HepG2 (cell line): ENCODE results near the gene ZNF638. TPM values are rescaled to one million over a fixed set of nuclear protein-coding genes. Genes with fewer than 3 reads are reported as not detected.

Source experiments
- CCDC6 ChIP-seq: sonication (generic); formaldehyde crosslinking; IDR thresholded peaks from 2 replicates; pipeline ENCODE4 v1.8.1; 2022; ENCODE audit warnings: mild to moderate bottlenecking, missing genetic modification reagents, moderate library complexity
- CREM ChIP-seq, 2 experiments: sonication (generic) in 1 of 2; formaldehyde crosslinking in 1 of 2; IDR thresholded peaks; 2 replicates each; pipeline versions ENCODE4 v1.4.0 to v1.6.1; 2016 to 2020; ENCODE audit warnings: antibody characterized with exemption in 1 of 2, mild to moderate bottlenecking in 1 of 2, missing genetic modification reagents in 1 of 2
- ETV5 ChIP-seq: IDR thresholded peaks from 2 replicates; pipeline ENCODE4 v1.6.1; 2018; ENCODE audit warnings: missing biosample characterization, missing genetic modification reagents, inconsistent platforms, borderline replicate concordance
- EZH2 ChIP-seq: conservative IDR thresholded peaks from 2 replicates; pipeline ENCODE4 v1.6.1; 2012; ENCODE audit warnings: mild to moderate bottlenecking, low read depth, low read length, moderate library complexity
- FLYWCH1 ChIP-seq: sonication (generic); formaldehyde crosslinking; IDR thresholded peaks from 2 replicates; pipeline ENCODE4 v1.8.1; 2023; ENCODE audit warnings: mild to moderate bottlenecking, missing genetic modification reagents
- GLI4 ChIP-seq: sonication (generic); formaldehyde crosslinking; IDR thresholded peaks from 2 replicates; pipeline ENCODE4 v1.5.1; 2020; ENCODE audit warnings: missing genetic modification reagents, mild to moderate bottlenecking, moderate library complexity, borderline replicate concordance
- HCFC1 ChIP-seq: fragments of 150-350 bp; IDR thresholded peaks from 2 replicates; pipeline ENCODE4 v1.6.1; 2014; ENCODE audit warnings: low read depth, low read length
- HOXA5 ChIP-seq: sonication (generic); formaldehyde crosslinking; IDR thresholded peaks from 2 replicates; pipeline ENCODE4 v1.4.0; 2020; ENCODE audit warnings: missing genetic modification reagents
- PHF8 ChIP-seq: sonication (generic); formaldehyde crosslinking; IDR thresholded peaks from 2 replicates; pipeline ENCODE4 v1.5.0; 2020; ENCODE audit warnings: missing genetic modification reagents
- SCMH1 ChIP-seq: sonication (generic); formaldehyde crosslinking; IDR thresholded peaks from 2 replicates; pipeline ENCODE4 v1.9.0; 2021; ENCODE audit warnings: missing genetic modification reagents, mild to moderate bottlenecking, borderline replicate concordance
- SRF ChIP-seq: IDR thresholded peaks from 2 replicates; pipeline ENCODE4 v1.6.1; 2011; ENCODE audit warnings: mild to moderate bottlenecking, low read depth, low read length, moderate library complexity
- THYN1 ChIP-seq: sonication (generic); formaldehyde crosslinking; IDR thresholded peaks from 2 replicates; pipeline ENCODE4 v1.8.1; 2023; ENCODE audit warnings: low read depth, mild to moderate bottlenecking, moderate library complexity, missing genetic modification reagents, borderline replicate concordance
- ZNF17 ChIP-seq: sonication (generic); formaldehyde crosslinking; IDR thresholded peaks from 2 replicates; pipeline ENCODE4 v1.5.0; 2020; ENCODE audit warnings: mild to moderate bottlenecking, missing genetic modification reagents
- ZNF24 ChIP-seq: fragments of 450-650 bp; IDR thresholded peaks from 2 replicates; pipeline ENCODE4 v1.6.1; 2017; ENCODE audit warnings: antibody characterized with exemption, mild to moderate bottlenecking
- ZNF431 ChIP-seq: sonication (generic); formaldehyde crosslinking; IDR thresholded peaks from 2 replicates; pipeline ENCODE4 v1.9.0; 2022; ENCODE audit warnings: missing genetic modification reagents, low read depth, mild to moderate bottlenecking, borderline replicate concordance
- ZNF503 ChIP-seq: sonication (generic); formaldehyde crosslinking; IDR thresholded peaks from 2 replicates; pipeline ENCODE4 v1.4.0; 2020; ENCODE audit warnings: missing genetic modification reagents
- ZNF780A ChIP-seq: sonication (generic); formaldehyde crosslinking; IDR thresholded peaks from 2 replicates; pipeline ENCODE4 v1.8.0; 2022; ENCODE audit warnings: mild to moderate bottlenecking, missing genetic modification reagents, moderate library complexity
- polyA plus RNA-seq, 8 experiments: library from polyadenylated mRNA; depleted of rRNA in 3 of 8; stranded (reverse) in 7 of 8; unstranded in 1 of 8; fragments of >200 nt; fragmentation: Illumina TruSeq in 4 of 8; extraction: Trizol in 4 of 8; gene quantifications; 2 replicates each; pipeline versions ENCODE4 v1.2.1 to v1.2.3, GENCODE V29; 2011 to 2016; ENCODE audit warnings: low read depth in 4 of 8, missing spikeins in 1 of 8, mixed read lengths in 1 of 8; ENCODE audit not compliant: insufficient read depth in 1 of 8
- total RNA-seq, 5 experiments: library from RNA; depleted of rRNA; stranded (reverse); fragments of >200 nt; fragmentation: Illumina TruSeq; extraction: Trizol; gene quantifications; 2 replicates each; pipeline ENCODE4 v1.2.3, GENCODE V29; 2016; ENCODE audit warnings: low read depth in 1 of 5
- TF ChIP-seq, protein P1 (sequence below): sonication (generic); formaldehyde crosslinking; IDR thresholded peaks from 2 replicates; pipeline ENCODE4 v1.5.1; 2020; ENCODE audit warnings: missing genetic modification reagents, mild to moderate bottlenecking, borderline replicate concordance
- TF ChIP-seq, protein P2 (sequence below): sonication (generic); formaldehyde crosslinking; IDR thresholded peaks from 2 replicates; pipeline ENCODE4 v1.4.0; 2020; ENCODE audit warnings: mild to moderate bottlenecking, missing genetic modification reagents
- TF ChIP-seq, protein P3 (sequence below): sonication (generic); formaldehyde crosslinking; IDR thresholded peaks from 2 replicates; pipeline ENCODE4 v1.4.0; 2020; ENCODE audit warnings: missing genetic modification reagents, borderline replicate concordance

ZNF638 gene
- total and polyA plus RNA-seq, 2 of the 13 experiments (the other 11 are each of a cell fraction or from before 2014, with no cell fraction given): 92.7 to 144 TPM

- TF ChIP-seq, protein P1, sequence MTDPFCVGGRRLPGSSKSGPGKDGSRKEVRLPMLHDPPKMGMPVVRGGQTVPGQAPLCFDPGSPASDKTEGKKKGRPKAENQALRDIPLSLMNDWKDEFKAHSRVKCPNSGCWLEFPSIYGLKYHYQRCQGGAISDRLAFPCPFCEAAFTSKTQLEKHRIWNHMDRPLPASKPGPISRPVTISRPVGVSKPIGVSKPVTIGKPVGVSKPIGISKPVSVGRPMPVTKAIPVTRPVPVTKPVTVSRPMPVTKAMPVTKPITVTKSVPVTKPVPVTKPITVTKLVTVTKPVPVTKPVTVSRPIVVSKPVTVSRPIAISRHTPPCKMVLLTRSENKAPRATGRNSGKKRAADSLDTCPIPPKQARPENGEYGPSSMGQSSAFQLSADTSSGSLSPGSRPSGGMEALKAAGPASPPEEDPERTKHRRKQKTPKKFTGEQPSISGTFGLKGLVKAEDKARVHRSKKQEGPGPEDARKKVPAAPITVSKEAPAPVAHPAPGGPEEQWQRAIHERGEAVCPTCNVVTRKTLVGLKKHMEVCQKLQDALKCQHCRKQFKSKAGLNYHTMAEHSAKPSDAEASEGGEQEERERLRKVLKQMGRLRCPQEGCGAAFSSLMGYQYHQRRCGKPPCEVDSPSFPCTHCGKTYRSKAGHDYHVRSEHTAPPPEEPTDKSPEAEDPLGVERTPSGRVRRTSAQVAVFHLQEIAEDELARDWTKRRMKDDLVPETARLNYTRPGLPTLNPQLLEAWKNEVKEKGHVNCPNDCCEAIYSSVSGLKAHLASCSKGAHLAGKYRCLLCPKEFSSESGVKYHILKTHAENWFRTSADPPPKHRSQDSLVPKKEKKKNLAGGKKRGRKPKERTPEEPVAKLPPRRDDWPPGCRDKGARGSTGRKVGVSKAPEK: peak; percentile 84; the same call in 1 of the 2 replicates
- no peak for TF ChIP-seq FLYWCH1
- no peak; the same call in 1 of the 2 replicates for TF ChIP-seq GLI4 (CRISPR knock-in tag)
- peak; percentile 24; the same call in 1 of the 2 replicates for TF ChIP-seq ZNF780A (CRISPR knock-in tag)
- TF ChIP-seq ZNF24: no peak
- TF ChIP-seq THYN1 (CRISPR knock-in tag): no peak
- peak; percentile 19; the same call in 1 of the 2 replicates for TF ChIP-seq HCFC1
- TF ChIP-seq CREM (IDR thresholded peaks at IDR 0.05): no peak
- no peak for TF ChIP-seq CREM (CRISPR knock-in tag; IDR thresholded peaks at IDR 0.05)
- TF ChIP-seq ZNF503 (CRISPR knock-in tag): no peak
- TF ChIP-seq ETV5 (CRISPR knock-in tag): no peak
- TF ChIP-seq SCMH1: no peak
- no peak; the same call in 1 of the 2 replicates for TF ChIP-seq HOXA5
- peak; percentile 67; the same call in 1 of the 2 replicates for TF ChIP-seq CCDC6 (CRISPR knock-in tag)
- TF ChIP-seq, protein P2, sequence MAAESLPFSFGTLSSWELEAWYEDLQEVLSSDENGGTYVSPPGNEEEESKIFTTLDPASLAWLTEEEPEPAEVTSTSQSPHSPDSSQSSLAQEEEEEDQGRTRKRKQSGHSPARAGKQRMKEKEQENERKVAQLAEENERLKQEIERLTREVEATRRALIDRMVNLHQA: no peak
- no peak for TF ChIP-seq EZH2
- TF ChIP-seq, protein P3, sequence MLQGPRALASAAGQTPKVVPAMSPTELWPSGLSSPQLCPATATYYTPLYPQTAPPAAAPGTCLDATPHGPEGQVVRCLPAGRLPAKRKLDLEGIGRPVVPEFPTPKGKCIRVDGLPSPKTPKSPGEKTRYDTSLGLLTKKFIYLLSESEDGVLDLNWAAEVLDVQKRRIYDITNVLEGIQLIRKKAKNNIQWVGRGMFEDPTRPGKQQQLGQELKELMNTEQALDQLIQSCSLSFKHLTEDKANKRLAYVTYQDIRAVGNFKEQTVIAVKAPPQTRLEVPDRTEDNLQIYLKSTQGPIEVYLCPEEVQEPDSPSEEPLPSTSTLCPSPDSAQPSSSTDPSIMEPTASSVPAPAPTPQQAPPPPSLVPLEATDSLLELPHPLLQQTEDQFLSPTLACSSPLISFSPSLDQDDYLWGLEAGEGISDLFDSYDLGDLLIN (CRISPR knock-in tag): no peak; the same call in 1 of the 2 replicates
- TF ChIP-seq ZNF17 (CRISPR knock-in tag): 0 out of 2 replicates have a peak, but pooled peaks have one; percentile 75
- TF ChIP-seq SRF: no peak
- peak; percentile 90 for TF ChIP-seq PHF8 (CRISPR knock-in tag)
- TF ChIP-seq ZNF431 (CRISPR knock-in tag): no peak; the same call in 1 of the 2 replicates
These were observed at the start of gene ZNF638 (continued) for GRCh38 chr2:71331581-71332434.
